NCI-H128 (cell line): ENCODE measurements around the gene FRMD3.

Experiments
- DNase-seq: peaks from one replicate; lab custom pipeline; 2025; ENCODE audit not compliant: unreplicated experiment; lab: John Stamatoyannopoulos, UW

Gene FRMD3

DNA sequence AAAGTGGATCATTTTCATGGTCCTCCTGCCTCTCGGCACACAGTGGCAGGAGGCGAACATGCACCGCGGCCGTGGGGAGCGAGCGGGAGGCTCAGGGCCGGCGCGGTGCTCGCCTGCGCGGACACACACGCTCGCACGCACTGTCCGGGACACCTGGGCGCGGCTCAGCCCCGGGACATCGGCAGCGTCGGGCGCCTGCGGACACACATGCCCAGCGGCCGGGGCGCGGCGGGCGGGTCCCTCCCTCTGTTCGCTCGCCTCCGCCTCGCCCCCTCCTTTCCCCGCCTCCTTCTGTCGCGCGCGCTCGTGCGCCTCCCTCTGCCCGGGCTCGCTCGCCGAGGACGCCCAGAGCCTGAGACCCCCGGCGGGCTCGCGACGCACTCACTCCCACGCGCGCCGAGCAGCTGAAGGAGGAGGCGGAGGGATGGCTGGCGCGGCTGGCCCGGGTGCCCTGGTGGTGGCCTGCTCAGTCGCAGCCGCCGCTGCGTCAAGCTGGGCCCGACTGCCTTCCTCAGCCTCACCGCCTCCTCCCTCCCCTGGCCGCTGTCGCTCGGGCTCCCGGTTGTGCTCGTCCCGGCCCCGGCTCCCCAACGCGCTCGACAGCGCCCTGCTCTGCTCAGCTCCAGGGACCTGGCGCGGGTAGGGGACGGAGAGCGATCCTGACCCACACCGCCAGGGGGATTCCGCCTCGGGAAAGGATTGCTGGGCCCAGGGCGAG is at the start of gene FRMD3:
Gene FRMD3 (minus strand): TSS at position 230 of the 718 bp plus-strand sequence. CDS start 170 bp downstream, at position 60.
- DNase-seq, result peak; percentile 64

GRCh38 chr9:83584995-83585394 is 46.8 kb upstream of the FRMD3 start:
- DNase-seq, result no peak

DNA sequence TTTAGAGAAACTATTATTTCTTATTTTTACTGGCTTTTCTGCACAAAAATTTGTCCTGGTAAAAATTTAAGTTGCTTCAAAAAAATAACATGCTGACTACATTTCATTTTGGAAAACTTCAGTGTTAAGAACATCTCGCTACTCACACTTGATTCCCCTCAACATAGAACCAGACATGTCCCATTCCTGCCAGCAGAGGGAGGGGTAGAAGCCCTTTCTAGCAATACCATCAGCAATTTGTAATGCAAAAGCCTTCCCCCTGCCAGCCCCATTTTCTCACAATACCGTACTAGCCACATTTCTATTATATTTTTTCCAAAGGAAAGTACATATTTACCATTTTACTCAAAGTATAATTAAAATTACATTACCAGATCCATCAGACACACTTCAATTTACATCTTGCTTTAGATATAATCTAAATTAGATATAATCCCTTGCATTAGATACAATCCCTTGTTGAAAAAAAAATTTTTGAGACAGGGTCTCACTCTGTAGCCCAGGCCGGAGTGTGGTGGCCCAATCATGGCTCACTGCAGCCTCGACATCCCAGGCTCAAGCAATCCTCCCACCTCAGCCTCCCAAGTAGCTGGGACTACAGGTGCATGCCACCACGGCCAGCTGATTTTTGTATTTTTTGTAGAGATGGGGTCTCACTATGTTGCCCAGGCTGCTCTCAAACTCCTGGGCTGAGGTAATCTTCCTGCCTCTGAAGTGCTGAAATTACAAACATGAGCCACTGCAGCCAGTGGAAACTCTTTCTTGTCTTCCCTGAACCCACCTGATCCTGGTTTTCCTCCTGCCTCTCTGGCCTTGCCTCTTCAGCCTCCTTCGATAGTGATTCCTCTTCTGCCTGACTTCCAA is 45.2 kb upstream of the FRMD3 start:
- no peak for DNase-seq

DNA sequence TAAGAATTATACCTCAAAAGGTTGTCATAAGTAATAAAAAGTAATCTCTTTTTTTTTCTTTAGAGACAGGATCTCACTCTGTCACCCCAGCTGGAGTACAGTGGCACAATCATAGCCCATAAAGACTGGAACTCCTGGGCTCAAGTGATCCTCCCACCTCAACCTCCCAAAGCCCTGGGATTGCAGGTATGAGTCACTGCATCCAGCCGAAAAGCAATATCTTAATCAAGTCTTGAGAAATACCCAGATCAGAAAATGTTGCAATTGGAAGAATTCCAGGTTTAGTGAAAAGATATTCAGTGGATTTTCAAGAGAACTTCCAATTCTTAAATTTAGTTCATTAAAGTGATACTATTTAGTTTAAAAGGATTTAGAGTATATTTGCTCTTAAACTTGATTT is 43.8 kb upstream of the FRMD3 start:
- no peak for DNase-seq

DNA sequence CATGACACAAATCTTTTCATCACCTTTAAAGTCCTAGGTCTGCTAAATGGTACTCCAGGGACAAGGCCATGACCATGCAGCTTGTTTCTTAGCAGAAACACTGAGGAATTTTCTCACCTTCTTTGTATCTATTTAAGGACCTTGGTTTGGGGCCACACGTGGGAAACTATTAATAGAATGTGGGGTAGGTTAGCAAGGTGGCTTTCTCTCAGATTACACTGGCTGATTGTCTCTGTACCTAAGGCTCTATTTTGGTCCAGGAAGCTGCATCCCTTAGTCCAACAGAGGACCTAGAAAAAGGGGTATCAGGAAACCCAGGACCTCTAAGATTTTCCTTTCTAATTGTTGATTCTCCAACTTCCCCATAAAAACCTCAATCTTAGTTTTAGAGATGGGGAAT is 36.3 kb upstream of the FRMD3 start:
- DNase-seq, result no peak

GRCh38 chr9:83572524-83572923 is 34.3 kb upstream of the FRMD3 start:
- no peak for DNase-seq

DNA sequence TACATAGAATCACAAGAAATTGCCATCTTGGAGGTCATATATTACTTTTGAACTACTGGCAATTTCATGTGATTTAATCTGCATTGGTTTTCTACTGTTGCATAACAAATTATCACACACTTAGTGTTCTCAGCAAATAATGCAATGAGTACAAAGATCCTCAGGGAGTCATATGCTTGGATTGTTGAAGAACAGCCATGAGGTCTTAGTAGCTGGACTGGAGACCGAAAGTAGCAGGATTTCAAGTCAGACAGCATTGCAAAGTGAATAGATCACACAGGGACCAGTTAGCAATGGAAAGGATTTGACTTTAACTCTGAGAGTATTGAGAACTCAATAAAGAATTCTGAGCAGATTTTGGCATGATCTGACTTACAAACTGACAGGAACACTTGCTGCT is 32.2 kb upstream of the FRMD3 start:
- no peak for DNase-seq

DNA sequence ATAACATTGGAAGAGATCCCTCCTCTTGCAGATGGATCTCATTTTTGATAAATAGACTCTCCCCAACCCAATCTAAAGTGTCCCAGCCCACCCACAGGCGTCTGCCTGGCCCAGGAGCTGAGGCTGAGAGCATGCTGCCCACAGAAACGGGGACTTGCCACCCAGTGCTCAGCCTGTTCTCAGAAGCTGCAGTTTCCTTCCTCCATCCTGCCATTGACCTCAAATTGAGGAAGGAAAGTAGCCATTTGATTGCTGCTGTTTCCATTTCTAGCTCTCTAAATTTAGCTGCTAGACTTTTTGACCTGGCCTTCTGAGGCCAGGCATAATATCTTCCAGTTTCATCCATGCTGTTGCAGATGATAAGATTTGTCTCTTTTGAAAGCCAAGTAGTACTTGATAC is 31.1 kb upstream of the FRMD3 start:
- no peak for DNase-seq

DNA sequence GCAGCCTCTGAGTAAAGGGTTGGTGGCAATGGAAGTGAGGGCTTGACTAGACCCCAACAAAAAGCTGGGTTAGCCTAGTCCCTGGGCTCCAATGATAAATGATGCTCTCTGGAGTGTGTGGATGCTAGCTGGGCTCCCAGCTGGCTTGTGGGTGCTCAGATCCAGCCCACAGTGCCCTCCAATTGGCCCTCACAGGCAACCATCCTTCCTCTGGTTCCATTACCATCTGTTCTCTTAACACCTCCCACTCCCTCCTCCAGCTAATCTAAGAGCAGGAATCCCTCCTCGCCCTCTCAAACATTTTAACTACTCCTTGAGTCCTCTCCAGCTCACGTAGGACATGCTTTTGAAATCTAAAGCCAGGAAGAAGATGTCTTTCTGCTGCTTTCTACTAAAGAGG is 25.2 kb upstream of the FRMD3 start:
- no peak for DNase-seq

- DNase-seq, result no peak
Measured at GRCh38 chr9:83560169-83560826, 22.1 kb upstream of the FRMD3 start.

DNA sequence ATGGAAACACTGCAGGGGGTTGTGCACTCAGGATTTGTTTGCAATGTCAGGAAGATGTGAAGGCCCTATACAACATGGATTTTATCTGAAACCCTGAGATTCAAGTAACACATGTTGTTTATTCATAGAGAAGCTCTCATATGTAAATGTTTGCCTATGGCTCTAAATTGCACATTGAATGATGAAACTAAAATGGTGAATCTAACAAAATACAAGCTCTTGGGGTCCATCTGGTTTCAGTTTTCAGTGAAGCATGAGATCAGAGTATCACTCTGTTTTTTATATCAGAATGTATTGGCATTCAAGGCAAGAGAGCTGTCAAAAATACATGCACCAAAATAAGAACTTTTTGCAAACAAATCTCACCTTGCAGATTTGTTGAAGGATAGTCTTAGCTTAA is 19.6 kb upstream of the FRMD3 start:
- no peak for DNase-seq

DNA sequence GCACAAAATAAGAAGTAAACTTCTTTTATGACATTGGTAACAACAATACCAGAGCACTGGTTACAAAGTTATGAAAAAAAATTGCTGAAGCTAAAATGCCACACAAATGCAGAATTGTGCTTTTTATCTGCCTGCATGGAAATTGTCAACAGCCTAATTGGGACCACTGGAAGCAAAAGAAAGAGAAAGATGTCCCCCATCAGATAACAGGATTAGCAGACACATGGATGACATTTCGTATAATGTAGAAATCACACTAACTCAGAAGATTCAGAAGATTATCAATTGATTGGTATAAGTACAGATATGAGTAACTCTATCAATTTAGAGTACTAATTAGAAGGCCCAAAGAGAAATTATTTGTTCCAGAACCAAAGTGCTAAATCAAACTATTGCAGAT is 19.1 kb upstream of the FRMD3 start:
- DNase-seq, result no peak

GRCh38 chr9:83554278-83554677 is 16.1 kb upstream of the FRMD3 start:
- no peak for DNase-seq

GRCh38 chr9:83544002-83544698 is 5.9 kb upstream of the FRMD3 start:
- DNase-seq, result no peak

DNA sequence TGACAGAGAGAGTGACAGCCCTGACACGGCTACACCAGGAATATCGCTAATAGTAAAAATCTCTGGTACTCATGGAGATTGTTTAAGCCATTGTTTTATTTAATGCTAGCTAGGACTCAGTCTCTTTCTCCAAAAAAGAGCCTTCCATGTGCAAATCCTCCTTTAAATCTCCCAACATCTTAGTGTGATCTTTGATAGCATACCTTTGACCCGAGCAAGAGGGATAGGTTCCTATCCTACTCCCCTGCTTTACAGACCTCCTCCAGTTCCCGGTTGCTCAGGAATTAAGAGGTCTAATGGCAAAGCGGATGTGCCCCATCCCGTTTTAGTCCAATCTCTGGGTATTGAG is 663 bp upstream of the FRMD3 start:
- DNase-seq, result no peak

DNA sequence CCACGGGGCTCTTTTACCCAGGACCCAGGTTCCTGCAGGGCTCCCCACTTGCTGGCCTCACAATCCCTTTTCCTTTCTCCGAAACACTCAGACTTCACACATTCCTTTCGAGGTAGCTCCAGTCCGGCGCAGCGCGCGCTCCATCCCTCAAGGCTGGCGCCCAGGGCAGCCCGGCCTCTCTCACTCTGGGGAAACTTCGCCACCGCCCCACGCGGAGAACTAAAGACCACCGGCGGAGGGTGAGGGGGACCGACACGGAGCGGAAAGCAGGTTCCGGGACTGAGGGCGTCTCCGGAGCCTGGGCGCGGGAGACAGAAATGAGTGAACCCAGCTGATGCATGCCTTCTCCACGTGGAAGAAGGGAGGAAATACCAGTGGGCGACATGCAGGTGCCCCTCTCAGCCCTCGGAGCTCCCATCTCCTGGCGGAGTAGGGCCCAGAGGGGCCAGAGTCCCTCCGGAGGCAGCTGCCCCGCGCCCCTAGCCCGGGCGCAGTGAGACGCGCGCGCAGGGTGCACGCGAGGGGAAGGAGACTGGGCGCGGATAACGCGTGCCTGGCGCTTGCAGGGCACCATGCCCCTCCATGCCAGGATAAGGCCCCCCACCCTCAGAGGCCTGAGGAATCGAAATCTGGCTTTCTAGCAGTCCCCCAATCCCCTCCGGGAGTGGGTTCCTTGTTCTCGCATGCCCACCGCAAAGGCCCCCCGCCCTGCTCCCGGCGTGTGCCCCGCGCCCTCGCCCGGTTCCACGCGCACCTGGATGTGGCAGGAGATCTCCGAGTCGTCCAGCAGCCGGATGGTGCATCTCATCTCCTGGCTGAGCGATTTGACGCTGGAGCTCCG is 650 bp downstream of the FRMD3 start:
- no peak for DNase-seq

- no peak for DNase-seq
Measured at GRCh38 chr9:83536332-83536731, 1.9 kb downstream of the FRMD3 start.

GRCh38 chr9:83535736-83536135 is 2.5 kb downstream of the FRMD3 start:
- no peak for DNase-seq

DNA sequence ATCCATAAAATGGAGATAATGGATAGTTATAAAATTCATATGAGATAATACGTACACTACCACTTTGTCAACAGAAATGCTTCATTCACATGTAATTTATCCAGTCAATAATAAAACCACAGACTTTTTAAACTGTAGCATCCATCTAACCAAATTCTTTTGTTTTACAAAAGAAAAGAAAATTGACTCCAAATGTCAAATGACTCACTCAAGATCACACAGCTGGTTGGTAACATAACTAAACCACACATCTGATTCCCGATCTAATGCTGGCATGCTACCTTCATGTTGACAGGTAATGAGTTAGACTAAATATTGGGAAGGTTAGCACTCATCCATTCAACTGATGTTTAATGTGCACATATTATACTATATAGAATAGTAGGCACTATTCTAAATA is 4.9 kb downstream of the FRMD3 start:
- DNase-seq, result no peak

DNA sequence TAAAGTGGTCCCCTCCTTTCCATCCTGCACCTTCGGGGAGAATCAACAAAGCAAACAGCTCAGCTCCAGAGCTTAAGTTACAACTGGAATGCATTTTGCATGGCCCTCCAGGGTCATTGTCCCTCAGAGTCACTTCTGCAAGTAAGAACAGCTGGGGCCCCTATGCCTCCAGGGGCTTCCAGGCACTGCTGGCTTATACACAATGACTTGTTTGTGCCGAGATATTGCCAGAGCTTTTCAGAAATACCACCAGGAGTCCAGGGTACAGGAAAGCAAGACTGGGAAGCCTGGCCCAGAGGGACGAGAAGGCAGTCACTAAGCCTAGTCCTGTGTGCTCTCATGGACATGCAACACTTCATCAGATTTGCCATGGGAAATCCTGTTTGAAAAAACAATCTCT is 11.3 kb downstream of the FRMD3 start:
- no peak for DNase-seq

- DNase-seq, result no peak
Measured at GRCh38 chr9:83526211-83526610, 12.0 kb downstream of the FRMD3 start.
